AG08396 (cell line): ENCODE measurements around the gene NSF.
"Not testable (repeated sequence)": the region's sequence is repeated elsewhere in the genome, so short reads cannot be mapped to it uniquely, and the experiment has no call there.

Experiments
- DNase-seq: peaks from one replicate; pipeline ENCODE4 v3.0.0; 2012; ENCODE audit warnings: low spot score, mixed read lengths

The NSF gene

GRCh38 chr17:46628753-46629436 lies 38.4 kb downstream of the NSF start:
- not testable (repeated sequence) for DNase-seq

- not testable (repeated sequence) for DNase-seq
Measured at GRCh38 chr17:46632146-46632545, 41.7 kb downstream of the NSF start.

DNA sequence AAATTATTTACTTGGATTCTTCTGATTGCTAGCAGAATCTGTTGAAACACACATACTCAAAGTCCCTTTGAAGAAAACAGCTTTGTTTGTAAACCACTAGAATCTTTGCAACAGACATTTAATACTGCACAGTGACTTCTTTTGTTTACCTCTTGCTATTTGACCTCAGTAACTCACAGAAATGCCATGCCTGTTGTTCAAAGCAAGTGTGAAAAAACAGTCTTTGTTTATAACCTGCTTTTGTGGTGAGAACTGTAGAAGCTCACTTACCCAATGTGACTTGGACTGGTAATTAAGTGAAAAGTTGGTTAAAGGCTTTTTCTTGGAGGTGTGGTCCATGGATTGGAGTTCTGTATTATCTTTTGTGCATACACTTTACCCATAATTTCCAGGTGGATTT lies 44.4 kb downstream of the NSF start:
- not testable (repeated sequence) for DNase-seq

DNA sequence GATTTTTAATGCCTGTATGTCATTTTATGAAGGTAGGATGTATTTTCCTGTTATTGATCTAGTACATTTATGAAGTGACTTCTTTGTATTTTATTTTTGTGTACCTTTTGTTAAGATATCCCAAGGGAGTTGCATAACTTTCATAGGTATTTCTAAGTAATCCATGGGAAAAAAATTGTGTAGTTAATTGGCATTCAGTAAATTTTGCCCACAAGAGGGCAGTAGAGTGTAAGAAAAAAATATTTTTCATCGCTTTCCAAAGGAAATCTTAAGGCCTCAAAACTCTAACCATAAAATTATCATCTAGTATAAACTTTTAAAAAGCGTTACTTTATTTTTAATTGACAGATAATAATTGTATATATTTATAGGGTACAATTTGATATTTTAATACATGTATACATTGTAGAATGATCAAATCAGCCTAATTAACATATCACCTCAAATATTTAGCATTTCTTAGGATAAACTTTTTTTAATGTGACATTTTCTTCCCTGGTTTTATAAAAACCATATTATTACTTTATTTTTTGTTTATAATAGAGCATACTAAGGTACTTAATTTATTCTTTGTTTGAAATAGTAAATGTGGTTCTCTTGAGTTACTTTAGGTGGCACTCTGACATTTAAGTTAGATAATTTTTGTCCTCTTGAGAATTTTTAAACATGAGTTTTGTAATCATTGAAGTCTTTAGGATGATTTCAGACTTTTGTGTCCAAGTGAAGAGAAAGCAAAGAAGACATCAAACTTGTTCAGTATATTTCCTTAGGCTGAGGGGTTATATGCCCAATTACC lies 51.6 kb downstream of the NSF start:
- not testable (repeated sequence) for DNase-seq

DNA sequence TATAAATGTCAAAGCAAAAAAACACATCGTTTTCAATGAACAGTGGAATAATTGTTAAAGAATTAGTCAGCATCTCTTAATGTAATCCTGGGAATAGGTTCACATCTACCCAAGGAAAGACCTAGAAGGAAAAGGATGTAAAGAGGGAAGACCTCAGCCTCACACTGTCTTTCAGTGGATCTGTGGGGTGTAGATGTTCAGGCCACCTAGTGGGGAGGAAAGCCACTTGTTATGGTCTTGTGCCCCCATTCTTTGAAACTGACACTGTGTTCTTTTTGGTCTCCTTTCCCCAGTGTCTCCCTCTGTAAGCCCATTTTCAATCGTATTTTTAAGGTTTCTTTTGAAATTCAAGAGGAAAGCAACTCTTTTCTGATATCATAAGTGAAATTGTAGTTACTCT lies 56.8 kb downstream of the NSF start:
- DNase-seq: not testable (repeated sequence)

- not testable (repeated sequence) for DNase-seq
Measured at GRCh38 chr17:46647688-46648278, 57.3 kb downstream of the NSF start.

DNA sequence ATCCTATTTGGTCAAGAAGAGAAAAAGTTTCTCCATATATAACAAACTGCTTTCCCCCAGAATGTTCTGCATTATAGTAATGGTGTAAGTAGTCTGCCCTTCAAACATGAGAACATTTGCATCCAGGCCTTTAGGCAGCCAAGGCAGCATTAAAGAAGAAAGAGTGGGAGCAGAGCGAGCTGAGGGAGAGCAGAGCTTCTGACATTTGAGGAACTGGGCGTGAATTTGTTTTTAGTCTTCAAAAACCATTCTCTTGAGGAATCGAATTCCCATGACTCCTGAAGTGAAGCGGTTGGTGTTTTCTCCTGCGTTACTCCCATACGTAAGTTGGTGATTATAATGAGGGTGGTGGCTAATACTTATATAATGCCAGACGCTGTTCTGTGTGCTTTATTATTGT lies 58.8 kb downstream of the NSF start:
- not testable (repeated sequence) for DNase-seq

DNA sequence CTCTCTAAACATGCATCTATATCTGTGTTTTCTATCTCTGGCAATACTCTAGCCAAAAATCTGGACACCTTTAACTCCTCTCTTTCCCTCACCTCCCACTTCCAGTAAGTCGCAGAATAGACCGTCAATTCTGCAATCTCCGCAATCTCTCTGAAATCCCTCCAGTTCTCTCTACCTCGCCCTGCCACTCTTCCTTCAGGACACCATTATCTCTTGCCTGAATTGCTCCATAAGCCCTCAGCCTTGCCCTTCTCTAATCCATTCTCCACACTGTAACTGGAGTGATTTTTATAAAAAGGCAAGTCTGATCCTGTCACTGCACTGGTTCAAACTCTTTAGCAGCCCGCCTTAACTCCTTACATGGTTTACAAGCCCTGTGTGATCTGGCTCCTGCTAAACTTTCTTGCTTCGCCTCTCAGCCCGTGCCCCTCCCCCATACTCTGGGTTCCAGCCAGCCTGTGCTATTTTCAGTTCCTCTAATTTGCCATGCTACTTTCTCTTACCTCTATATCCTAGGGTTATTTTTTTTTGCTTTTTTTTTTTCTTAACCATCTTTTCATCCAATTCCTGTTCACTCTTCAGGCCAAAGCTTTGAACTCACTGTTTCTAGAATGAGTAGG lies 61.7 kb downstream of the NSF start:
- DNase-seq: not testable (repeated sequence)

DNA sequence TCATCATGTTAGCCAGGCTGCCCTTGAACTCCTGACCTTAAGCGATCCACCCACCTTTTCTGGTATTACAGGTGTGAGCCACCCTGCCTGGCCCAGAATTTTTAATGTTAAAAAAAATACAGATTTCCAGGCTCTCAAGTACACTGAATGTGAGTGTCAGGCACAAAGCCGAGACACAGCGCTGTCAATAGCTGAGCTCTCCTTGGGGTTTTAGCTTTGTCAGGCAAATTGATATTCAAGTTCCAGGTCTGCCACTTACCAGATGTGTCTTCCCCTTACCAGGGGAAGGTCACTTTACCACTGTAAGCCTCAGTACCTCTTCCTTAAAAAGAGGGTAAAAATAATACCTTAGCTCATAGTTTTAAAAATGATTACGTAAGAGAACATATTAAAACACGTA lies 67.8 kb downstream of the NSF start:
- DNase-seq: not testable (repeated sequence)

DNA sequence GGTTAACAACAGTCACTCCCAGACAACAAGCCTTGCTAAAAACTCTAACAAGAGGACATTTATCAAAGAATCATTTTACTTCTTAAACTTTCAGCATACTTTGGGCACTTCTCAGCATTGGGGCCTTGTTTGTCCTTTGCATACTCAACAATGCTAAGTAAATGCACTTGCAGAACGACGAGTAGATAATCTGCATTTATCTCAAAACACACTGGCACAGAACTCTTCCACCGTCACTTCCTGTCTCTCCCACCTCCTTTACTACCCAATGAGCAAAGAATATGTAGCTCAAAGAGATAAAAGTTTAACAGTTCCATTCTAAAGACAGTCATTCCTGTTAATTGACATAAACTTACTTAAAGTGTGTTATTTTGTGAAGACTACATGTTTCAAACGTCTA lies 69.2 kb downstream of the NSF start:
- not testable (repeated sequence) for DNase-seq

- not testable (repeated sequence) for DNase-seq
Measured at GRCh38 chr17:46663123-46663522, 72.7 kb downstream of the NSF start.

DNA sequence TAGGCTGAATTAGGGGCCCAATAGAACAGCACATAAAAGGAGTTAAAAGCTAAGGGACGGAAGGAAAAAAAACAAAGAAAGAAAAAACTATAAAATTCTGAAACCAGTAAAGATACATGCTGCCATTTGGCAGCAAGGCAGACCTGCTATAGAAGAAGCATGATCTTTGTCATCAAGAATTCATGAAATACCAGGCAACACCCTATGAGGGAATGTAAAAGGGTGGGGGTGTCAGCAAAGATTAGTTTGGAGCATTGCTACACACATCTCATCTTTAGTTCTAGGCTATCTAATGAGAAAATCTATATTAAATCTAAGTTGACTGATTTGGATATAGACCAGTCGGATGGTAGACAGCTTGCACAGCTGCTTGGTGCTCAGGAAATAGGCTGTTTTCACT lies 73.1 kb downstream of the NSF start:
- not testable (repeated sequence) for DNase-seq

GRCh38 chr17:46665969-46666368 lies 75.5 kb downstream of the NSF start:
- DNase-seq: not testable (repeated sequence)

DNA sequence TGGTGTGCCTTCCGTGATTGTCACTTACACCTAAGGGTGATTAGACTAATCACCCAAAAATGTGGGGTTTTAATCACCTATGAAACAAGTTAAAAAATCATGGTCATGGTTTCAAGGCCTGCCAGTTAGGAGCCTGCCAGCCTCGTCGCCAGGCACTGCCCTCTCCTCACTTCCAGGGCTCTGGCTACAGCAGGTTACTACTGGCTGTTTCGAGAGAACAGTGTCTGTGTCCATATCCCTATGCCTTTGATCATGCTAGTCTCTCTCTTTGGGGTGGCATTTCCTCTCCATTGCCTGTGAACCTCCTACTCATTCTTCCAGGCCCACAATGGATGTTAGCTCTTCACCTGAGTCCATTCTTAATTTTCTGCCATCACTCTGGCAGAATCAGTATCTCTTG lies 80.3 kb downstream of the NSF start:
- DNase-seq: not testable (repeated sequence)

DNA sequence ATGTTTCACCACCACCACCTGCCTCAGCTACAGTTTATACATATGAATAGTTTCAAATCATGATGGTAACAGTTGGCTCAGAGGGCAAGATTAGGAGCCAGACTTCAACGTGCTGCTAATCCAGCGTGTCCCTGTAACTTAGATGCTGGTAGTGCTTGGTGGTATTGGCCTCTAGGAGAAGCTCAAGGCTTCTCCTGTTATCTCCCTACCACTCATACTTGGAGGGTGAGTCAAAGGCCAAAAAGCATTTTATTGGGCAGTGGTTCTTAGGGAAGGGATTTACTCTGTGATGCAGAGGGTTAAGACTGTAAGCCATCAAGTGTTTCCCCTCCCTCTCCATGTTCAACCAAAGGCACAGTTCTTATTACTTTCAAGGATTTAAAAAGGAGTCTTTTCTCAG lies 82.3 kb downstream of the NSF start:
- DNase-seq: not testable (repeated sequence)

GRCh38 chr17:46677819-46678218 lies 87.3 kb downstream of the NSF start:
- not testable (repeated sequence) for DNase-seq

- DNase-seq: not testable (repeated sequence)
Measured at GRCh38 chr17:46683653-46684052, 93.2 kb downstream of the NSF start.

DNA sequence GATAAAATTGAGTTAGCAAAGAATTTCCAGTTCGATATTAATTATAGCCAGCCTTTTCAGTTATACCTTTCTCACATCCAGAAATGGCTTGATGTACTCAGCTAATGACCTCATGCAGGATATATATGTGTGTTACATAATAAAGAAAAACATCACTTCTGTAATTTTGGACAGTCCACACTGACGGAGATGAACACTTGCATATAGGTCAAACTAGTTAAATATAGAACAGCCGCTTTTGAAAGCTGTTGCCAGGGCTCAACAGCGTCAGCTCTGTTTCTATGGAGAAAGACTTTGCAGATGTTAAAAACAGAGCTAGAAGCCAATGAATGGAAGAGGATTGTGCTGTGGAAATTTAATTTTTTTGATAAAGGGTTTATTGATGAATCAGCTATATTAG lies 94.8 kb downstream of the NSF start:
- not testable (repeated sequence) for DNase-seq

GRCh38 chr17:46692196-46692595 lies 101.7 kb downstream of the NSF start:
- DNase-seq: not testable (repeated sequence)

DNA sequence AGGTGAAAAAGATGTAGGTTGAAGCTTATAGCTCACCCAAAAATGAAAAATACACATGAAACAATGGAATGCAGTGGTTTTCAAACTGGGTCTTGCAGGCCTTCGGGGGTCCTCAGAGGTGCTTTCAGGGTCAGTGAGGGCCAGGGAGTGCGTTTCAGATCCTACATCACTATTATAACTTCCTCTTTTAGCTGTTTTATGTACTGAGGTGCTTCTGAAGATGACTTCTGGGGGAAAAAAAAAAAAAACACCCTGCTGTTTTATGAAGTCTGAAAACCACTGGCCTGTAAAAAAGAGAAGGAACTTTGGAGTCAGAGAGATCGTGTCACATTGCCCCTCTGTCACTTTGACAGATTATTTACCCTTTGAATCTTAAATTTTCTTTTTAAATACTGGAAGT lies 102.8 kb downstream of the NSF start:
- DNase-seq: not testable (repeated sequence)

- not testable (repeated sequence) for DNase-seq
Measured at GRCh38 chr17:46696522-46696921, 106.1 kb downstream of the NSF start.

DNA sequence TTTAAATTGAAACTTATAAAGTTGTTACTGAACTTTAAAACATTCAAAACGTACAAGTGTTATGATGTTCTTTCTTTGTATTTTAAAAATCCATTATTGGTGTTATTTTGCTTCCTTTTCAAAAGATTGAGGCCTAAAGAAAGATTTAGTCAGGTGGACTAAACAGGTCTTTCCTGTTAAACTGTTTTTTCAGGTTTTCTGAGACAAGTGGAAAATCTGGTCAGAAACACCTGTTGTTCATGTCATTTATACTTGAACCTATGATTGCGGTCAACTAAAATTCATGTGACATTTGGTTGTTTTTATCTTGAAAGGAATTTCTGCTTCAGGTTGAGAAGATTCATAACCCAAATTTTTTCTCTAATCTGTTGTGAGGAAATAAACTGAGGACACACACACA lies 108.5 kb downstream of the NSF start:
- DNase-seq: not testable (repeated sequence)
